Right cardiac atrium (tissue), 5 donors: ENCODE measurements around the gene HRCT1. TPM values are rescaled to one million over a fixed set of nuclear protein-coding genes. Genes with fewer than 3 reads are reported as not detected.
"Not testable (repeated sequence)": the region's sequence is repeated elsewhere in the genome, so short reads cannot be mapped to it uniquely, and the experiment has no call there.

Source experiments
- ATAC-seq, 2 donors: fragments of 200-7000 bp; cut with Tn5 transposase; one replicate each; pipeline versions ENCODE4 v1.8.0 to v1.9.1; 2020; ENCODE audit warnings: moderate library complexity in 2 of 2, mild to moderate bottlenecking in 1 of 2
- DNase-seq, 3 donors: peaks; one replicate each; pipeline ENCODE4 v3.0.0-alpha.2; 2020
- H3K27ac ChIP-seq: one replicate; pipeline ENCODE4 v1.5.1; 2013; ENCODE audit warnings: mild to moderate bottlenecking, low read length, control low read depth, moderate library complexity
- H3K27me3 ChIP-seq: one replicate; pipeline ENCODE4 v1.6.1; 2013; ENCODE audit not compliant: control insufficient read depth, insufficient read depth
- H3K4me1 ChIP-seq: one replicate; pipeline ENCODE4 v1.6.1; 2013; ENCODE audit warnings: low read length; ENCODE audit not compliant: control insufficient read depth, insufficient read depth
- H3K4me3 ChIP-seq: one replicate; pipeline ENCODE4 v1.5.1; 2013; ENCODE audit warnings: low read length, control low read depth
- H3K9me3 ChIP-seq: one replicate; pipeline ENCODE4 v1.6.1; 2013; ENCODE audit warnings: low read length; ENCODE audit not compliant: control insufficient read depth
- WGBS: extraction: QIAGEN DNeasy Blood & Tissue Kit; methylation state at CpG from one replicate; pipeline ENCODE4 v1.1.7; 2013; 5-methylcytosine and 5-hydroxymethylcytosine counted together
- intact Hi-C, 4 donors: fragments of 100-400 bp; cut with DNase I; formaldehyde crosslinking; loops; one replicate each; pipeline versions ENCODE4 v1.11.0 to v1.14.0; 2022 to 2023
- polyA plus RNA-seq: library from polyadenylated mRNA; stranded (reverse); fragments of 200-250 nt; gene quantifications from one replicate; pipeline ENCODE4 v1.2.3, GENCODE V29; 2013
- total RNA-seq, 4 donors: library from RNA; stranded (reverse); fragmentation: NEBNext Ultra II Directional; extraction: Animal tissue kit (Norgen Biotek cat#: 25700); gene quantifications; one replicate each; pipeline ENCODE4 v1.2.1, GENCODE V29; 2021
- donor health status: healthy with polysubstance abuse.
- donor health status: DM: no; HTN: yes; CAD: no.
- donor health status: DM: no; HTN: no; CAD: no.
- donor health status: DM: no; HTN: yes; CAD: no; lungs with severe emphysema.
- donor health status: DM: yes; HTN: yes; CAD: no.

HRCT1 gene
- total and polyA plus RNA-seq, 5 donors = 2.0 to 5.9 (median 4.5) TPM

GRCh38 chr9:35933550-35934067 is 27.6 kb downstream of the HRCT1 start:
- 82% methylated on average over 4 of the region's 4 CpGs for WGBS
- Histone ChIP-seq H3K27me3 (no peaks in the 10 kb centered on the region), H3K27ac (no peak overlapping the region), H3K4me3 (no peak overlapping the region), H3K4me1 (peaks cover 3% of the 10 kb centered on the region), H3K9me3 (no peaks in the 10 kb centered on the region)
- DNase-seq (no peak), ATAC-seq (no peak)
- intact Hi-C loops = no loop called here

GRCh38 chr9:35934069-35934468 is 28.1 kb downstream of the HRCT1 start:
- H3K27ac ChIP-seq, ATAC-seq, intact Hi-C loops: not testable (repeated sequence)

GRCh38 chr9:35935261-35935660 is 29.3 kb downstream of the HRCT1 start:
- WGBS = 95% methylated on average over 4 of the region's 4 CpGs
- no peaks in the 10 kb centered on the region for H3K9me3 ChIP-seq
- intact Hi-C loops = no loop called here

More at GRCh38 chr9:35934069-35934468, 28.1 kb downstream of the HRCT1 start:
- H3K4me1 ChIP-seq, H3K4me3 ChIP-seq, DNase-seq, H3K9me3 ChIP-seq, H3K27me3 ChIP-seq: not testable (repeated sequence)
- 89% methylated on average over 6 of the region's 6 CpGs for WGBS

GRCh38 chr9:35935755-35936509 is 29.9 kb downstream of the HRCT1 start:
- 49% methylated on average over 7 of the region's 7 CpGs for WGBS
- H3K27me3 ChIP-seq = no peaks in the 10 kb centered on the region
- H3K9me3 ChIP-seq = no peaks in the 10 kb centered on the region
- peak; percentile 55 to 70 for ATAC-seq
- no peak overlapping the region for H3K27ac ChIP-seq
- no peaks in the 10 kb centered on the region for H3K4me1 ChIP-seq
- DNase-seq = no peak
- no peak overlapping the region for H3K4me3 ChIP-seq
- intact Hi-C loops = no loop called here

More at GRCh38 chr9:35935261-35935660, 29.3 kb downstream of the HRCT1 start:
- H3K4me3 ChIP-seq = no peak overlapping the region
- DNase-seq = no peak
- H3K27me3 ChIP-seq = no peaks in the 10 kb centered on the region
- no peaks in the 10 kb centered on the region for H3K4me1 ChIP-seq
- no peak for ATAC-seq
- no peak overlapping the region for H3K27ac ChIP-seq

- no peaks in the 10 kb centered on the region for H3K9me3 ChIP-seq
- no peaks in the 10 kb centered on the region for H3K4me1 ChIP-seq
- H3K4me3 ChIP-seq = no peak overlapping the region
- H3K27ac ChIP-seq = no peak overlapping the region
- intact Hi-C loops = no loop called here
- ATAC-seq (no peak), DNase-seq (no peak)
- WGBS = 67% methylated on average over 2 of the region's 2 CpGs
- no peaks in the 10 kb centered on the region for H3K27me3 ChIP-seq
These were observed 31.2 kb downstream of the HRCT1 start for GRCh38 chr9:35937227-35937626.

GRCh38 chr9:35938474-35939356 is 32.7 kb downstream of the HRCT1 start:
- H3K4me3 ChIP-seq = no peak overlapping the region
- intact Hi-C loops = no loop called here
- WGBS = 81% methylated on average over 10 of the region's 10 CpGs
- DNase-seq (no peak), ATAC-seq (peak; percentile 32 to 86)
- no peaks in the 10 kb centered on the region for H3K9me3 ChIP-seq
- no peaks in the 10 kb centered on the region for H3K4me1 ChIP-seq
- H3K27ac ChIP-seq = no peak overlapping the region
- no peaks in the 10 kb centered on the region for H3K27me3 ChIP-seq

GRCh38 chr9:35939679-35940250 is 33.8 kb downstream of the HRCT1 start:
- Histone ChIP-seq H3K4me3 (no peak overlapping the region), H3K9me3 (no peaks in the 10 kb centered on the region), H3K27ac (no peak overlapping the region), H3K27me3 (no peaks in the 10 kb centered on the region), H3K4me1 (no peaks in the 10 kb centered on the region)
- ATAC-seq (no peak), DNase-seq (no peak)
- WGBS = 92% methylated on average over 8 of the region's 8 CpGs
- intact Hi-C loops = loop anchor here in 1 of 4 donors (5.0 kb wide), 1 partner anchor 37 kb away; no protein-coding TSS in a partner anchor

- Histone ChIP-seq H3K4me3 (no peak overlapping the region), H3K9me3 (no peaks in the 10 kb centered on the region), H3K4me1 (peaks cover 4% of the 10 kb centered on the region), H3K27ac (no peak overlapping the region), H3K27me3 (no peaks in the 10 kb centered on the region)
- DNase-seq = no peak
- intact Hi-C loops = loop anchor here in 1 of 4 donors (5.0 kb wide), 1 partner anchor 38 kb away; no protein-coding TSS in a partner anchor
- WGBS = 66% methylated on average over 7 of the region's 7 CpGs
- no peak for ATAC-seq
These were observed 34.7 kb downstream of the HRCT1 start for GRCh38 chr9:35940458-35941407.

GRCh38 chr9:35942286-35942685 is 36.3 kb downstream of the HRCT1 start:
- WGBS = 84% methylated on average over 5 of the region's 5 CpGs
- intact Hi-C loops = loop anchor here in 1 of 4 donors (5.0 kb wide), 1 partner anchor 40 kb away; no protein-coding TSS in a partner anchor
- DNase-seq (no peak), ATAC-seq (no peak)
- H3K27me3 ChIP-seq = no peaks in the 10 kb centered on the region
- H3K27ac ChIP-seq = no peak overlapping the region
- H3K4me1 ChIP-seq = peaks cover 4% of the 10 kb centered on the region
- no peak overlapping the region for H3K4me3 ChIP-seq
- no peaks in the 10 kb centered on the region for H3K9me3 ChIP-seq

GRCh38 chr9:35944173-35944572 is 38.2 kb downstream of the HRCT1 start:
- intact Hi-C loops = loop anchor here in 3 of 4 donors (2.0 to 5.0 kb wide), 2 partner anchors 41 to 42 kb away; no protein-coding TSS in a partner anchor

More at GRCh38 chr9:35944173-35944572, 38.2 kb downstream of the HRCT1 start:
- ATAC-seq = no peak
- no peak overlapping the region for H3K4me3 ChIP-seq
- H3K27ac ChIP-seq = peak overlapping the region; percentile 51
- no peaks in the 10 kb centered on the region for H3K27me3 ChIP-seq
- DNase-seq = no peak
- WGBS = 82% methylated on average over 3 of the region's 3 CpGs
- peaks cover 8% of the 10 kb centered on the region for H3K4me1 ChIP-seq
- H3K9me3 ChIP-seq = no peaks in the 10 kb centered on the region
